SIG-M5 treated with dmso at 0.1 percent for 504 hours (cell line): ENCODE results near the gene NAA25.

ENCODE experiments used
- DNase-seq: peaks from one replicate; lab custom pipeline; 2025; ENCODE audit not compliant: unreplicated experiment; lab: John Stamatoyannopoulos, UW

The NAA25 gene

GRCh38 chr12:112108202-112109079, at the start of gene NAA25:
Gene NAA25 (minus strand): TSS chr12:112108783. CDS start chr12:112108773, 10 bp downstream.
- DNase-seq, result peak; percentile 81

GRCh38 chr12:112153893-112154219, 45.3 kb upstream of the NAA25 start:
- no peak for DNase-seq

- DNase-seq, result no peak
Measured at GRCh38 chr12:112153181-112153892, 44.8 kb upstream of the NAA25 start.

GRCh38 chr12:112151766-112152541, 43.4 kb upstream of the NAA25 start:
- DNase-seq, result no peak

GRCh38 chr12:112149596-112149995, 41.0 kb upstream of the NAA25 start:
- peak; percentile 46 for DNase-seq

- no peak for DNase-seq
Measured at GRCh38 chr12:112148031-112148513, 39.5 kb upstream of the NAA25 start.

GRCh38 chr12:112146123-112146522, 37.5 kb upstream of the NAA25 start:
- no peak for DNase-seq

GRCh38 chr12:112140728-112141127, 32.1 kb upstream of the NAA25 start:
- DNase-seq, result peak; percentile 81

- no peak for DNase-seq
Measured at GRCh38 chr12:112134731-112135130, 26.1 kb upstream of the NAA25 start.

GRCh38 chr12:112133418-112133817, 24.8 kb upstream of the NAA25 start:
- DNase-seq, result no peak

GRCh38 chr12:112131686-112132085, 23.1 kb upstream of the NAA25 start:
- DNase-seq, result no peak

GRCh38 chr12:112130441-112130998, 21.9 kb upstream of the NAA25 start:
- DNase-seq, result peak; percentile 89

GRCh38 chr12:112126911-112127310, 18.3 kb upstream of the NAA25 start:
- no peak for DNase-seq

- DNase-seq, result no peak
Measured at GRCh38 chr12:112126000-112126438, 17.4 kb upstream of the NAA25 start.

GRCh38 chr12:112125250-112125999, 16.8 kb upstream of the NAA25 start, which contains the start of gene TRAFD1:
Gene TRAFD1 (plus strand): TSS chr12:112125560. CDS start chr12:112130523, 4,963 bp downstream.
- peak; percentile 97 for DNase-seq

- DNase-seq, result no peak
Measured at GRCh38 chr12:112124918-112125249, 16.3 kb upstream of the NAA25 start.

GRCh38 chr12:112122823-112123690, 14.5 kb upstream of the NAA25 start:
- DNase-seq, result no peak

- no peak for DNase-seq
Measured at GRCh38 chr12:112121780-112122565, 13.4 kb upstream of the NAA25 start.

GRCh38 chr12:112117685-112118084, 9.1 kb upstream of the NAA25 start:
- DNase-seq, result peak; percentile 44
